HCT116 (cell line): ENCODE data around the gene CD99L2. TPM values are rescaled to one million over a fixed set of nuclear protein-coding genes. Genes with fewer than 3 reads are reported as not detected.

Source experiments
- ATAC-seq: fragments of 200-7000 bp; cut with Tn5 transposase; 2 replicates; pipeline ENCODE4 v1.9.1; 2020; ENCODE audit warnings: mild to moderate bottlenecking, moderate library complexity
- BruUV-seq: library from RNA; stranded (reverse); fragments of 400-500 nt; replicated peaks from 2 replicates; lab custom pipeline; 2021; lab: Mats Ljungman, UMichigan
- CTCF ChIA-PET: fragments of 300-600 bp; sonication (Branson Sonifier 250); formaldehyde crosslinking; loops from one replicate; lab custom pipeline; 2021; ENCODE audit warnings: antibody characterized with exemption; lab: Charles Lee
- POLR2A ChIA-PET: fragments of 300-600, 350-600 bp; sonication (Branson Sonifier 250); formaldehyde crosslinking; loops from one replicate; lab custom pipeline; 2021; ENCODE audit warnings: antibody characterized with exemption; lab: Charles Lee
- RAD21 ChIA-PET, 2 experiments: fragments of 300-600 bp; sonication (Branson Sonifier 250); formaldehyde crosslinking; loops; one replicate each; lab custom pipeline; 2023; ENCODE audit warnings: low total read pairs in 2 of 2; ENCODE audit not compliant: uncharacterized antibody in 2 of 2, unreplicated experiment in 2 of 2, low non-redundant PET in 1 of 2; lab: Charles Lee
- DNase-seq: peaks from one replicate; pipeline ENCODE4 v3.0.0-alpha.2; 2010; ENCODE audit warnings: low read depth, low spot score
- H2AFZ ChIP-seq: fragments of 200-600 bp; shearing (Covaris generic), sonication (generic); 2 replicates; pipeline ENCODE4 v1.6.1; 2017; ENCODE audit warnings: low read depth, mixed run types, mixed read lengths, antibody characterized with exemption, low read length; ENCODE audit not compliant: poor library complexity, severe bottlenecking
- H3K27ac ChIP-seq: 2 replicates; pipeline ENCODE4 v1.5.1; 2012; ENCODE audit warnings: low read depth, low read length
- H3K27me3 ChIP-seq: fragments of 200-600 bp; sonication (generic); 2 replicates; pipeline ENCODE4 v1.6.1; 2016; ENCODE audit warnings: mixed run types, low read length, mixed read lengths; ENCODE audit not compliant: insufficient read depth
- H3K36me3 ChIP-seq, 2 experiments: fragments of 200-500 bp in 1 of 2; fragments of 200-600 bp in 1 of 2; sonication (Bioruptor generic) in 1 of 2; sonication (generic) in 1 of 2; 2 replicates each; pipeline versions ENCODE4 v1.5.1 to v1.6.1; 2014 to 2016; ENCODE audit warnings: low read length in 2 of 2, inconsistent platforms in 1 of 2, mixed read lengths in 1 of 2, mixed run types in 1 of 2; ENCODE audit not compliant: insufficient read depth in 2 of 2, control insufficient read depth in 1 of 2
- H3K4me1 ChIP-seq, 2 experiments: fragments of 200-600 bp in 1 of 2; sonication (generic) in 1 of 2; 2 replicates each; pipeline versions ENCODE4 v1.5.1 to v1.6.1; 2012 to 2017; ENCODE audit warnings: low read length in 2 of 2, inconsistent platforms in 1 of 2, mild to moderate bottlenecking in 1 of 2, mixed read lengths in 1 of 2, mixed run types in 1 of 2, moderate library complexity in 1 of 2; ENCODE audit not compliant: insufficient read depth in 2 of 2, control insufficient read depth in 1 of 2
- H3K4me2 ChIP-seq: fragments of 200-600 bp; sonication (generic); 2 replicates; pipeline ENCODE4 v1.6.1; 2017; ENCODE audit warnings: mixed run types, low read length, mixed read lengths
- H3K4me3 ChIP-seq, 2 experiments: fragments of 200-600 bp in 1 of 2; sonication (generic) in 1 of 2; replicated peaks in 1 of 2; 2 replicates each; pipeline ENCODE4 v1.5.1; 2011 to 2016; ENCODE audit warnings: low read length in 2 of 2, control low read depth in 1 of 2, low read depth in 1 of 2, mild to moderate bottlenecking in 1 of 2, mixed read lengths in 1 of 2, mixed run types in 1 of 2
- H3K79me2 ChIP-seq: fragments of 200-600 bp; sonication (generic); 2 replicates; pipeline ENCODE4 v1.6.1; 2017; ENCODE audit warnings: mild to moderate bottlenecking, mixed run types, low read length, moderate library complexity, mixed read lengths; ENCODE audit not compliant: insufficient read depth
- H3K9ac ChIP-seq: fragments of 200-600 bp; sonication (generic); 2 replicates; pipeline ENCODE4 v1.6.1; 2016; ENCODE audit warnings: low read length, mixed read lengths
- H3K9me2 ChIP-seq: fragments of 200-600 bp; sonication (generic), shearing (Covaris generic); 2 replicates; pipeline ENCODE4 v1.6.1; 2017; ENCODE audit warnings: mixed run types, mild to moderate bottlenecking, moderate library complexity; ENCODE audit not compliant: insufficient read depth
- H3K9me3 ChIP-seq, 2 experiments: fragments of 200-500 bp in 1 of 2; fragments of 200-600 bp in 1 of 2; sonication (Bioruptor generic) in 1 of 2; sonication (generic) in 1 of 2; 2 replicates each; pipeline ENCODE4 v1.6.1; 2014 to 2017; ENCODE audit warnings: low read length in 2 of 2, mixed read lengths in 2 of 2, inconsistent platforms in 1 of 2, low read depth in 1 of 2, mild to moderate bottlenecking in 1 of 2, mixed run types in 1 of 2, moderate library complexity in 1 of 2; ENCODE audit not compliant: control insufficient read depth in 1 of 2, insufficient read depth in 1 of 2
- H4K20me1 ChIP-seq: fragments of 200-600 bp; sonication (generic), shearing (Covaris generic); 2 replicates; pipeline ENCODE4 v1.6.1; 2017; ENCODE audit warnings: mixed run types, mild to moderate bottlenecking, moderate library complexity; ENCODE audit not compliant: insufficient read depth
- CBX3 ChIP-seq: IDR thresholded peaks from 2 replicates; pipeline ENCODE4 v1.6.1; 2012; ENCODE audit warnings: low read depth
- CEBPB ChIP-seq: IDR thresholded peaks from 2 replicates; pipeline ENCODE4 v1.6.1; 2012; ENCODE audit warnings: low read depth
- ELF1 ChIP-seq: IDR thresholded peaks from 2 replicates; pipeline ENCODE4 v1.6.1; 2012; ENCODE audit warnings: low read depth, borderline replicate concordance
- EZH2 ChIP-seq: fragments of 200-600 bp; sonication (generic); IDR thresholded peaks from 2 replicates; pipeline ENCODE4 v1.6.1; 2017; ENCODE audit warnings: antibody characterized with exemption, mixed run types
- EZH2phosphoT487 ChIP-seq: fragments of 200-600 bp; IDR thresholded peaks from 2 replicates; pipeline ENCODE4 v1.6.1; 2018; ENCODE audit warnings: antibody characterized with exemption, borderline replicate concordance
- MAX ChIP-seq: IDR thresholded peaks from 2 replicates; pipeline ENCODE4 v1.6.1; 2012
- POLR2A ChIP-seq: IDR thresholded peaks from 2 replicates; pipeline ENCODE4 v1.7.0; 2011; ENCODE audit warnings: borderline replicate concordance; ENCODE audit not compliant: insufficient read depth, insufficient read length; ENCODE audit errors: extremely low read depth
- RAD21 ChIP-seq: IDR thresholded peaks from 2 replicates; pipeline ENCODE4 v1.6.1; 2012; ENCODE audit warnings: low read depth, mild to moderate bottlenecking
- SIN3A ChIP-seq: IDR thresholded peaks from 2 replicates; pipeline ENCODE4 v1.6.1; 2012; ENCODE audit warnings: low read depth
- SP1 ChIP-seq: IDR thresholded peaks from 2 replicates; pipeline ENCODE4 v1.6.1; 2012; ENCODE audit warnings: low read depth
- SRF ChIP-seq: IDR thresholded peaks from 2 replicates; pipeline ENCODE4 v1.6.1; 2012; ENCODE audit warnings: low read depth
- TCF7L2 ChIP-seq: IDR thresholded peaks from 2 replicates; pipeline ENCODE4 v1.7.0; 2011; ENCODE audit warnings: borderline replicate concordance, inconsistent platforms; ENCODE audit not compliant: insufficient read depth, insufficient read length; ENCODE audit errors: extremely low read depth
- YY1 ChIP-seq: IDR thresholded peaks from 2 replicates; pipeline ENCODE4 v1.6.1; 2011; ENCODE audit warnings: low read length, low read depth, moderate library complexity, mild to moderate bottlenecking; ENCODE audit not compliant: insufficient replicate concordance; ENCODE audit errors: extremely low read depth
- ZFX ChIP-seq: fragments of 450-650 bp; IDR thresholded peaks from 2 replicates; pipeline ENCODE4 v1.6.1; 2017
- intact Hi-C: fragments of 100-400 bp; cut with micrococcal nuclease; formaldehyde crosslinking; loops from 2 replicates; pipeline ENCODE4 v1.10.0; 2022
- total RNA-seq: library from RNA; stranded (reverse); gene quantifications from one replicate; pipeline ENCODE4 v1.2.1, GENCODE V29; 2021; ENCODE audit not compliant: unreplicated experiment
- TF ChIP-seq, protein P1 (sequence below): IDR thresholded peaks from 2 replicates; pipeline ENCODE4 v1.6.1; 2011; ENCODE audit warnings: mild to moderate bottlenecking, low read length, moderate library complexity; ENCODE audit not compliant: insufficient replicate concordance; ENCODE audit errors: extremely low read depth
- TF ChIP-seq, protein P2 (sequence below): IDR thresholded peaks from 2 replicates; pipeline ENCODE4 v1.6.1; 2012

CD99L2 gene
- total RNA-seq, 1 experiment from 2014 or later, result 6.2 TPM

- POLR2A ChIA-PET, result no interaction called here
- Histone ChIP-seq H3K36me3 (no peaks in the 10 kb centered on the region), H3K4me1 (no peaks in the 10 kb centered on the region), H2AFZ (no peak overlapping the region), H3K27ac (no peak overlapping the region), H3K9me2 (no peaks in the 10 kb centered on the region), H3K4me3 (no peak overlapping the region), H3K4me2 (no peak overlapping the region), H3K9me3 (no peaks in the 10 kb centered on the region), H3K79me2 (no peaks in the 10 kb centered on the region)
- DNase-seq, result no peak
- intact Hi-C loops, result no loop called here
- TF ChIP-seq EZH2phosphoT487 (no peak), MAX (no peak), CBX3 (no peak), SRF (no peak), ZFX (no peak), SIN3A (no peak), POLR2A (no peak), EZH2 (no peak)
- TF ChIP-seq, protein P1, sequence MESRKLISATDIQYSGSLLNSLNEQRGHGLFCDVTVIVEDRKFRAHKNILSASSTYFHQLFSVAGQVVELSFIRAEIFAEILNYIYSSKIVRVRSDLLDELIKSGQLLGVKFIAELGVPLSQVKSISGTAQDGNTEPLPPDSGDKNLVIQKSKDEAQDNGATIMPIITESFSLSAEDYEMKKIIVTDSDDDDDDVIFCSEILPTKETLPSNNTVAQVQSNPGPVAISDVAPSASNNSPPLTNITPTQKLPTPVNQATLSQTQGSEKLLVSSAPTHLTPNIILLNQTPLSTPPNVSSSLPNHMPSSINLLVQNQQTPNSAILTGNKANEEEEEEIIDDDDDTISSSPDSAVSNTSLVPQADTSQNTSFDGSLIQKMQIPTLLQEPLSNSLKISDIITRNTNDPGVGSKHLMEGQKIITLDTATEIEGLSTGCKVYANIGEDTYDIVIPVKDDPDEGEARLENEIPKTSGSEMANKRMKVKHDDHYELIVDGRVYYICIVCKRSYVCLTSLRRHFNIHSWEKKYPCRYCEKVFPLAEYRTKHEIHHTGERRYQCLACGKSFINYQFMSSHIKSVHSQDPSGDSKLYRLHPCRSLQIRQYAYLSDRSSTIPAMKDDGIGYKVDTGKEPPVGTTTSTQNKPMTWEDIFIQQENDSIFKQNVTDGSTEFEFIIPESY, result no peak
- TF ChIP-seq, all 23 proteins: peak for 0
- ChIA-PET RAD21 (no interaction called here), CTCF (no interaction called here)
- Histone ChIP-seq H3K9ac (no peak overlapping the region), H3K27me3 (no peaks in the 10 kb centered on the region), H4K20me1 (no peaks in the 10 kb centered on the region)
- no TSS peak for BruUV-seq
- no peak for ATAC-seq
Measured at GRCh38 chrX:150849486-150849885, 49.0 kb downstream of the CD99L2 start.

DNA sequence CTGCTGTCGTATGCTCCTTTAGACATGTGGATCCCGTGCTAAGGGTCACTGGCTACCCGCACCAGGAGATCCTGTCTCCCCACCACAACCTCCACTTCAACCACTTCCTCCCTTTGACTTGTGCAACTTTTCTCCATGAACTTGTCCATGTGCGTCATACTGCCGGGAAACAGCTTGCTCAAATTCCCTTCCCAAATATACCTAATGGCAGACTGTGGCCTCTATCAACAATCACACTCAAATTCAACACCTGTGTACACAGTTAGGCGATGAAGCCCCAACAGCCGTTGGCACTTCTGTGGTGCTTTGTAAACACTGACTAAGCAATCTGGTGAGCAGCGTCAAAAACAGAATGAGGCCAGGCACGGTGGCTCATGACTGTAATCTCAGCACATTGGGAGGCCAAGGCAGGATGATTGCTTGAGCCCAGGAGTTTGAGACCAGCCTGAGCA lies 49.5 kb downstream of the CD99L2 start:
- Histone ChIP-seq H3K9me2 (no peaks in the 10 kb centered on the region), H3K9me3 (no peaks in the 10 kb centered on the region), H4K20me1 (no peaks in the 10 kb centered on the region), H3K36me3 (no peaks in the 10 kb centered on the region), H3K4me2 (no peak overlapping the region)
- ATAC-seq, result no peak
- TF ChIP-seq RAD21 (no peak), MAX (no peak), ELF1 (no peak), CEBPB (no peak), TCF7L2 (no peak), POLR2A (no peak), SRF (no peak), ZFX (no peak), SP1 (no peak), YY1 (no peak), CBX3 (no peak)
- TF ChIP-seq, protein P2, sequence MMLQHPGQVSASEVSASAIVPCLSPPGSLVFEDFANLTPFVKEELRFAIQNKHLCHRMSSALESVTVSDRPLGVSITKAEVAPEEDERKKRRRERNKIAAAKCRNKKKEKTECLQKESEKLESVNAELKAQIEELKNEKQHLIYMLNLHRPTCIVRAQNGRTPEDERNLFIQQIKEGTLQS, result no peak
- TF ChIP-seq, all 23 proteins: peak for 0
- no TSS peak for BruUV-seq
- Histone ChIP-seq H3K79me2 (no peaks in the 10 kb centered on the region), H3K27ac (no peak overlapping the region), H3K4me3 (no peak overlapping the region), H3K27me3 (no peaks in the 10 kb centered on the region), H3K9ac (no peak overlapping the region), H2AFZ (no peak overlapping the region), H3K4me1 (no peaks in the 10 kb centered on the region)
- POLR2A ChIA-PET, result no interaction called here
- no peak for DNase-seq
- CTCF ChIA-PET, result no interaction called here
- RAD21 ChIA-PET, result no interaction called here
- intact Hi-C loops, result no loop called here
